Measurements from ENCODE around the gene DNAL4. TPM values are rescaled to one million over a fixed set of nuclear protein-coding genes. Genes with fewer than 3 reads are reported as not detected.

The DNAL4 gene
- total and polyA plus RNA-seq, 2 of the 4 experiments (the other 2 are of a cell fraction), result 6.1 to 12.1 TPM

- Histone ChIP-seq H3K14ac (replicated peaks; ENCODE audit: low read depth, low read length) (no peak overlapping the region), H3K4me3 (ENCODE audit: insufficient read depth, low read depth, low read length) (no peak overlapping the region), H3K4ac (ENCODE audit: low read depth, low read length) (no peak overlapping the region), H2BK5ac (ENCODE audit: low read depth, low read length, poor library complexity, severe bottlenecking) (no peak overlapping the region), H3K27ac (ENCODE audit: insufficient read depth, low read length) (no peak overlapping the region), H3K4me2 (ENCODE audit: low read depth, low read length) (no peak overlapping the region), H4K20me1 (ENCODE audit: insufficient read depth, low read length) (no peaks in the 10 kb centered on the region), H3K4me1 (ENCODE audit: control insufficient read depth, insufficient read depth, low read length) (no peaks in the 10 kb centered on the region), H3K79me1 (ENCODE audit: low read depth in 1 of 2, low read length in 2 of 2) (no peaks in the 10 kb centered on the region), H3K18ac (ENCODE audit: low read depth, low read length) (no peak overlapping the region), H4K5ac (ENCODE audit: low read depth, low read length) (no peak overlapping the region), H3K9me1 (ENCODE audit: insufficient read depth, low read length) (no peaks in the 10 kb centered on the region), H3K27me3 (ENCODE audit: control insufficient read depth, insufficient read depth, low read length) (peaks cover 53% of the 10 kb centered on the region), H3K9ac (ENCODE audit: low read depth, low read length) (no peak overlapping the region), H3K23ac (ENCODE audit: low read depth, low read length) (no peak overlapping the region), H2AFZ (replicated peaks; ENCODE audit: low read length, poor library complexity) (no peak overlapping the region), H2BK20ac (ENCODE audit: low read depth, low read length) (no peak overlapping the region), H2AK9ac (replicated peaks; ENCODE audit: low read depth, low read length, poor library complexity) (no peak overlapping the region), H2AK5ac (ENCODE audit: low read depth, low read length) (no peak overlapping the region), H4K8ac (ENCODE audit: low read depth in 2 of 2, low read length in 2 of 2) (no peak overlapping the region), H2BK15ac (ENCODE audit: low read depth, low read length) (no peak overlapping the region), H4K91ac (ENCODE audit: insufficient read depth, low read depth, low read length) (no peak overlapping the region), H3K56ac (ENCODE audit: extremely low read depth, insufficient read depth, low read length) (no peak overlapping the region), H2BK120ac (ENCODE audit: low read depth, low read length) (no peak overlapping the region), H3K9me3 (ENCODE audit: control insufficient read depth, insufficient read depth, low read length) (no peaks in the 10 kb centered on the region), H3K36me3 (ENCODE audit: control insufficient read depth, insufficient read depth, low read length) (no peaks in the 10 kb centered on the region)
- dilution Hi-C loops (cut with HindIII; ENCODE audit: low sequenced_read_pairs, unreplicated experiment), result no loop called here
- in situ Hi-C loops (cut with MboI; ENCODE audit: low sequenced_read_pairs), result no loop called here
- ChIA-PET CTCF (no interaction called here), POLR2A (ENCODE audit: unreplicated experiment) (no interaction called here)
- DNase-seq (no peak), ATAC-seq (ENCODE audit: low read depth) (no peak)
- no TSS peak for BruUV-seq (replicated peaks)
- 80% methylated on average over 2 of the region's 6 CpGs; no CpG with 5 or more reads in 1 of the 2 experiments for WGBS, 2 experiments (ENCODE audit: extremely low coverage in 2 of 2, insufficient read length in 1 of 2)
- intact Hi-C loops (cut with micrococcal nuclease), result no loop called here
- no peak for TF ChIP-seq CEBPB (IDR thresholded peaks at IDR 0.05; ENCODE audit: low read depth, low read length)
- TF ChIP-seq MAZ (IDR thresholded peaks at IDR 0.05; ENCODE audit: borderline replicate concordance, low read depth, low read length), result no peak
Observed at GRCh38 chr22:38817196-38817595, 23.3 kb upstream of the DNAL4 start.
